ENCODE results near the gene POLR2L.

GRCh38 chr11:849951-850774, 7.8 kb upstream of the POLR2L start:
- TF ChIP-seq CTCF (IDR thresholded peaks at IDR 0.05; ENCODE audit: low read length) (no peak), EZH2phosphoT487 (IDR thresholded peaks at IDR 0.05; ENCODE audit: low read length) (no peak), EZH2 (optimal IDR thresholded peaks at IDR 0.05; ENCODE audit: low read depth, low read length) (no peak)
